Calu3 (cell line): Measurements from ENCODE around the gene RPGR. TPM values are rescaled to one million over a fixed set of nuclear protein-coding genes. Genes with fewer than 3 reads are reported as not detected.

ENCODE experiments used
- Bru-seq: library from RNA; stranded (reverse); fragments of 400-500 nt; gene quantifications from one replicate; lab custom pipeline; 2021; lab: Mats Ljungman, UMichigan
- BruChase-seq, 2 experiments: library from RNA; stranded (reverse); fragments of 400-500 nt; gene quantifications; one replicate each; lab custom pipeline; 2021; lab: Mats Ljungman, UMichigan
- BruUV-seq: library from RNA; stranded (reverse); fragments of 400-500 nt; replicated peaks from 2 replicates; lab custom pipeline; 2021; lab: Mats Ljungman, UMichigan
- CTCF ChIA-PET: fragments of 300-600 bp; sonication (Branson Sonifier 250); formaldehyde crosslinking; loops from one replicate; lab custom pipeline; 2022; ENCODE audit warnings: antibody characterized with exemption; lab: Charles Lee
- DNase-seq: peaks from one replicate; pipeline ENCODE4 v3.0.0; 2022
- H3K27ac Mint-ChIP-seq: one replicate; pipeline ENCODE4 v1.8.0; 2022; ENCODE audit warnings: mixed read lengths; ENCODE audit not compliant: unreplicated experiment
- H3K27me3 Mint-ChIP-seq: one replicate; pipeline ENCODE4 v1.8.0; 2022; ENCODE audit warnings: mixed read lengths; ENCODE audit not compliant: unreplicated experiment
- H3K36me3 Mint-ChIP-seq: one replicate; pipeline ENCODE4 v1.8.0; 2022; ENCODE audit warnings: mild to moderate bottlenecking, moderate library complexity, mixed read lengths; ENCODE audit not compliant: insufficient read depth, unreplicated experiment
- H3K4me1 Mint-ChIP-seq: one replicate; pipeline ENCODE4 v1.8.0; 2022; ENCODE audit warnings: mild to moderate bottlenecking, low read depth, mixed read lengths; ENCODE audit not compliant: unreplicated experiment
- H3K4me3 Mint-ChIP-seq: one replicate; pipeline ENCODE4 v1.8.0; 2022; ENCODE audit warnings: mild to moderate bottlenecking, low read depth, moderate library complexity, mixed read lengths; ENCODE audit not compliant: unreplicated experiment
- H3K9me3 Mint-ChIP-seq: one replicate; pipeline ENCODE4 v1.8.0; 2022; ENCODE audit warnings: low read depth, mixed read lengths; ENCODE audit not compliant: unreplicated experiment
- CTCF ChIP-seq: fragments of 200-600 bp; IDR thresholded peaks from one replicate; pipeline ENCODE4 v1.8.0; 2022; ENCODE audit warnings: antibody characterized with exemption; ENCODE audit not compliant: unreplicated experiment
- intact Hi-C: fragments of 100-400 bp; cut with micrococcal nuclease; formaldehyde crosslinking; loops from one replicate; pipeline ENCODE4 v1.10.0; 2022; ENCODE audit not compliant: unreplicated experiment
- long read RNA-seq: library from polyadenylated mRNA; stranded (forward); transcript quantifications from one replicate; pipeline ENCODE4 v2.0.0, GENCODE V29; 2022
- total RNA-seq: library from RNA; stranded (reverse); gene quantifications from 2 replicates; pipeline ENCODE4 v1.2.3, GENCODE V29; 2022

Gene RPGR
- 8.9 and 10.5 TPM in 2 replicates for total RNA-seq
- percentile 65 among the genes with signal in this experiment for Bru-seq, nascent RNA
- percentile 56 among the genes with signal in this experiment for BruChase-seq, experiment 1, labeled RNA remaining after a 6-hour chase
- percentile 61 among the genes with signal in this experiment for BruChase-seq, experiment 2, labeled RNA remaining after a 2-hour chase
- long read RNA-seq, partial matches to known transcripts: 0 of 4 reads
- long read RNA-seq, other reads (novel, unspliced or antisense): 1 of 4 reads

GRCh38 chrX:38327007-38327774 is at the start of gene RPGR:
Gene RPGR, minus strand, starts transcription at chrX:38327509. Its CDS starts 142 bp downstream, at chrX:38327367.
- no TSS peak for BruUV-seq
- peak; percentile 96 for DNase-seq
- TF ChIP-seq CTCF: peak; percentile 39
- no peaks in the 10 kb centered on the region for H3K27me3 Mint-ChIP-seq
- H3K27ac Mint-ChIP-seq: peak within 1 kb of the TSS; percentile 91
- no peaks in the 10 kb centered on the region for H3K9me3 Mint-ChIP-seq
- intact Hi-C loops: loop anchor here (1.0 to 2.0 kb wide), 2 partner anchors 67 to 134 kb away; no protein-coding TSS in a partner anchor
- H3K36me3 Mint-ChIP-seq: peaks cover 16% of the 10 kb centered on the region
- H3K4me1 Mint-ChIP-seq: peaks cover 20% of the 10 kb centered on the region
- H3K4me3 Mint-ChIP-seq: peak within 1 kb of the TSS; percentile 90
- CTCF ChIA-PET: interaction anchor here (0.7 to 2.2 kb wide), 10 partner anchors 9 to 138 kb away, joined by 3 to 12 read pairs (median 4); no protein-coding TSS in a partner anchor

GRCh38 chrX:38376747-38377146 is 49.4 kb upstream of the RPGR start:
- no TSS peak for BruUV-seq
- TF ChIP-seq CTCF: no peak
- no peak overlapping the region for H3K27ac Mint-ChIP-seq
- H3K4me3 Mint-ChIP-seq: no peak overlapping the region
- CTCF ChIA-PET: interaction anchor here (0.7 kb wide), 1 partner anchor 29 kb away, joined by 3 read pairs; no protein-coding TSS in a partner anchor
- H3K36me3 Mint-ChIP-seq: no peaks in the 10 kb centered on the region
- no peaks in the 10 kb centered on the region for H3K4me1 Mint-ChIP-seq
- intact Hi-C loops: loop anchor here (1.0 kb wide), 1 partner anchor 278 kb away; no protein-coding TSS in a partner anchor
- DNase-seq: no peak
- no peaks in the 10 kb centered on the region for H3K9me3 Mint-ChIP-seq
- H3K27me3 Mint-ChIP-seq: peaks cover 8% of the 10 kb centered on the region

GRCh38 chrX:38375891-38376290 is 48.6 kb upstream of the RPGR start:
- peak; percentile 23 for TF ChIP-seq CTCF
- Mint-ChIP-seq H3K27me3 (peaks cover 8% of the 10 kb centered on the region), H3K9me3 (no peaks in the 10 kb centered on the region), H3K4me1 (no peaks in the 10 kb centered on the region), H3K4me3 (no peak overlapping the region), H3K36me3 (no peaks in the 10 kb centered on the region), H3K27ac (no peak overlapping the region)
- DNase-seq: peak; percentile 4
- intact Hi-C loops: loop anchor here (1.0 kb wide), 1 partner anchor 278 kb away; no protein-coding TSS in a partner anchor
- no TSS peak for BruUV-seq
- CTCF ChIA-PET: no interaction called here

- BruUV-seq: no TSS peak
- CTCF ChIA-PET: no interaction called here
- no peak for DNase-seq
- Mint-ChIP-seq H3K4me1 (no peaks in the 10 kb centered on the region), H3K27me3 (peaks cover 8% of the 10 kb centered on the region), H3K4me3 (no peak overlapping the region), H3K27ac (no peak overlapping the region), H3K36me3 (no peaks in the 10 kb centered on the region), H3K9me3 (no peaks in the 10 kb centered on the region)
- intact Hi-C loops: no loop called here
- TF ChIP-seq CTCF: no peak
Measured at GRCh38 chrX:38374431-38374830, 47.1 kb upstream of the RPGR start.
